B cell (primary cell): ENCODE results near the gene ATP1A4. TPM values are rescaled to one million over a fixed set of nuclear protein-coding genes. Genes with fewer than 3 reads are reported as not detected.
A peak's percentile ranks its signal among the peaks of the same experiment; 100 is the strongest.

Source experiments
- ATAC-seq: fragments of 200-7000 bp; cut with Tn5 transposase; one replicate; pipeline ENCODE4 v1.10.0; 2021; ENCODE audit warnings: low read depth, mild to moderate bottlenecking, moderate number of reproducible peaks, moderate library complexity
- CTCF ChIA-PET: fragments of 350-600 bp; sonication (Branson Sonifier 250); formaldehyde crosslinking; loops from one replicate; lab custom pipeline; 2021; ENCODE audit warnings: antibody characterized with exemption, inconsistent platforms; lab: Charles Lee
- POLR2A ChIA-PET: fragments of 350-600 bp; sonication (Branson Sonifier 250); formaldehyde crosslinking; loops from one replicate; lab custom pipeline; 2021; ENCODE audit warnings: antibody characterized with exemption; lab: Charles Lee
- DNase-seq: peaks from one replicate; pipeline ENCODE4 v3.0.0; 2013
- H2AFZ ChIP-seq: 2 replicates; pipeline ENCODE4 v1.6.1; 2012; ENCODE audit warnings: mild to moderate bottlenecking, low read depth, low read length; ENCODE audit not compliant: insufficient read depth, poor library complexity, severe bottlenecking
- H3K27ac ChIP-seq, 2 donors: 1 replicate in 1 of 2; 2 replicates in 1 of 2; pipeline ENCODE4 v1.5.1; 2012 to 2013; ENCODE audit warnings: low read length in 2 of 2, mild to moderate bottlenecking in 2 of 2, moderate library complexity in 1 of 2
- H3K27me3 ChIP-seq, 4 experiments: fragments of 200-600 bp in 1 of 4; sonication (generic) in 1 of 4; replicated peaks in 1 of 4; 1 replicate in 2 of 4; 2 replicates in 2 of 4; pipeline versions ENCODE4 v1.6.1 to v1.7.0; 2013 to 2016; ENCODE audit warnings: low read length in 3 of 4, mild to moderate bottlenecking in 2 of 4, mixed read lengths in 1 of 4, moderate library complexity in 1 of 4; ENCODE audit not compliant: insufficient read depth in 4 of 4, control insufficient read depth in 3 of 4; ENCODE audit errors: control extremely low read depth in 1 of 4
- H3K36me3 ChIP-seq, 2 experiments: replicated peaks in 1 of 2; 1 replicate in 1 of 2; 2 replicates in 1 of 2; pipeline versions ENCODE4 v1.6.1 to v1.7.1; 2013; ENCODE audit warnings: low read length in 1 of 2; ENCODE audit not compliant: insufficient read depth in 2 of 2, control insufficient read depth in 1 of 2; ENCODE audit errors: control extremely low read depth in 1 of 2, extremely low read depth in 1 of 2
- H3K4me1 ChIP-seq, 2 donors: fragments of 200-600 bp in 1 of 2; sonication (generic) in 1 of 2; 1 replicate in 1 of 2; 2 replicates in 1 of 2; pipeline versions ENCODE4 v1.5.1 to v1.6.1; 2013 to 2017; ENCODE audit warnings: low read length in 2 of 2; ENCODE audit not compliant: control insufficient read depth in 2 of 2, insufficient read depth in 2 of 2
- H3K4me2 ChIP-seq: replicated peaks from 2 replicates; pipeline ENCODE3; 2012; ENCODE audit warnings: mild to moderate bottlenecking, low read depth, low read length; ENCODE audit not compliant: poor library complexity, severe bottlenecking
- H3K4me3 ChIP-seq, 5 experiments: fragments of 200-600 bp in 1 of 5; sonication (generic) in 1 of 5; 1 replicate in 3 of 5; 2 replicates in 2 of 5; pipeline versions ENCODE4 v1.5.1 to v1.7.0; 2011 to 2016; ENCODE audit warnings: low read length in 4 of 5, mild to moderate bottlenecking in 4 of 5, low read depth in 2 of 5, control low read depth in 1 of 5, moderate library complexity in 1 of 5; ENCODE audit not compliant: insufficient read depth in 1 of 5; ENCODE audit errors: control extremely low read depth in 1 of 5, extremely low read depth in 1 of 5
- H3K79me2 ChIP-seq: fragments of 200-600 bp; sonication (generic); one replicate; pipeline ENCODE4 v1.6.0; 2016; ENCODE audit warnings: low read length; ENCODE audit not compliant: control insufficient read depth, insufficient read depth
- H3K9ac ChIP-seq: fragments of 200-600 bp; sonication (generic); 2 replicates; pipeline ENCODE4 v1.6.1; 2017; ENCODE audit warnings: mild to moderate bottlenecking, low read length, moderate library complexity
- H3K9me3 ChIP-seq, 3 donors: one replicate each; pipeline versions ENCODE4 v1.6.1 to v1.7.1; 2013; ENCODE audit warnings: low read length in 2 of 3; ENCODE audit not compliant: control insufficient read depth in 2 of 3, insufficient read depth in 1 of 3; ENCODE audit errors: control extremely low read depth in 1 of 3
- H4K20me1 ChIP-seq: 2 replicates; pipeline ENCODE4 v1.6.0; 2012; ENCODE audit warnings: mild to moderate bottlenecking, low read length; ENCODE audit not compliant: insufficient read depth, control insufficient read depth, poor library complexity, severe bottlenecking
- H3K27ac Mint-ChIP-seq: one replicate; pipeline ENCODE4 v1.8.0; 2021; ENCODE audit warnings: mixed read lengths
- H3K27me3 Mint-ChIP-seq: one replicate; pipeline ENCODE4 v1.8.0; 2021; ENCODE audit warnings: mixed read lengths
- H3K4me1 Mint-ChIP-seq: one replicate; pipeline ENCODE4 v1.8.0; 2021; ENCODE audit warnings: mixed read lengths
- H3K4me3 Mint-ChIP-seq: one replicate; pipeline ENCODE4 v1.8.0; 2021; ENCODE audit warnings: mixed read lengths
- H3K9me3 Mint-ChIP-seq: one replicate; pipeline ENCODE4 v1.8.0; 2022; ENCODE audit warnings: mixed read lengths; ENCODE audit not compliant: insufficient read depth
- EZH2 ChIP-seq: IDR thresholded peaks from 2 replicates; pipeline ENCODE4 v1.6.1; 2012; ENCODE audit warnings: borderline replicate concordance, low read depth, mild to moderate bottlenecking, moderate library complexity, low read length; ENCODE audit not compliant: insufficient read depth, poor library complexity, severe bottlenecking
- WGBS: methylation state at CpG from one replicate; pipeline ENCODE4 v1.1.5; 2013; ENCODE audit warnings: missing lambda C conversion rate; ENCODE audit not compliant: insufficient coverage; 5-methylcytosine and 5-hydroxymethylcytosine counted together
- intact Hi-C: fragments of 100-400 bp; cut with micrococcal nuclease; formaldehyde crosslinking; loops from one replicate; pipeline ENCODE4 v1.10.0; 2022
- polyA plus RNA-seq: library from polyadenylated mRNA; depleted of rRNA; stranded (reverse); fragments of >200 nt; gene quantifications from 2 replicates; pipeline ENCODE4 v1.2.3, GENCODE V29; 2012
- total RNA-seq, 2 donors: library from RNA; stranded (reverse); fragments of 120-200 nt in 1 of 2; gene quantifications; 1 replicate in 1 of 2; 2 replicates in 1 of 2; pipeline versions ENCODE4 v1.2.3 to v1.2.4, GENCODE V29; 2013 to 2022
- TF ChIP-seq, protein P1 (sequence below): fragments of 200-600 bp; IDR thresholded peaks from one replicate; pipeline ENCODE4 v1.8.0; 2022; ENCODE audit warnings: antibody characterized with exemption, mild to moderate bottlenecking

Gene ATP1A4
- total and polyA plus RNA-seq, 2 donors (not counting 1 experiment from before 2014, with no cell fraction given): 0.12 TPM; not detected in 1

DNA sequence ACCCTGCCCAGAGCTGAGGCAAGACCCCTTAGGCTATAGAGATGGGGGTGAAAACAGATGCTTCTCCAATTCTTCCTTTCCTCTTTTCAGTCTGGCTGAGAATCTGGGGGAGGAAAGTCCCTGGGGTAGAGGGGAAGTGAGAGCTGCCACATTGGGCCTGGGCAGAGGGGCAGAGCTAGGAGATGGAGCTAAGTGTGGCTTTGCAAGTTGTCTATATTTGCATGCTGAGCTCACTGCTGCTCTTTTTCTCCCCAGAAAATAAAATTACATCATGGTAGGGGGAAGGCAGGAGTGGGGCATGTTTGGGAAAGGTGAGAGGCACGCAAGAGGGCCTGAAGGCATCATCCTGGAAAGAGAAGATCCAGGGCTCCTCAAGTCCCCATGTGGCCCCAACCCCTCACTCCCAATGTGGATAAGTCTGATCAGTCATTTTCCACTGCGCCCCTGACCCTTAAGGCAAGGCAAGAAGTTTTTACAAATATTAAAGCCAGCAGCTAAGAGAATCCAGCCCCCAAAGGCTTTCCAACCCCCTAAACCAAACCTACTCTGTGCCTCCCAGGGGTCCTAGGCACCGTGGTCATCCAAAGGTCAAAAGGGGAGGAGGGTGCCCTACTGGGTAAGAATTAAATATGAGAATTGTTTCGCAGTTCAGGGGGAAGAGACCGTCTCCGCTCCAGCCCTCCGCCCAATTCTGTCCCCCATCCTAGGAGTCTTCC, 53.3 kb downstream of the ATP1A4 start:
- no CpG with 5 or more reads among the region's 7 CpGs for WGBS
- Histone ChIP-seq H3K27me3 (no peaks in the 10 kb centered on the region), H3K9ac (peak overlapping the region; percentile 87)

More for the DNA sequence above, 53.3 kb downstream of the ATP1A4 start:
- peak overlapping the region; percentile 34 for H2AFZ ChIP-seq
- H3K4me3 ChIP-seq: peak overlapping the region; percentile 34 to 99 (median 56)
- intact Hi-C loops: loop anchor here (1.0 to 2.0 kb wide), 3 partner anchors 11 to 81 kb away; partner anchors contain the start of genes DCAF8 and PEX19
- ATAC-seq: peak; percentile 80
- H3K9me3 ChIP-seq: no peaks in the 10 kb centered on the region
- peak; percentile 90 for DNase-seq
- H3K4me2 ChIP-seq: peak overlapping the region; percentile 94
- ChIA-PET CTCF (interaction anchor here (0.8 to 9.7 kb wide), 10 partner anchors 9 to 167 kb away, joined by 3 to 77 read pairs (median 8); no protein-coding TSS in a partner anchor), POLR2A (interaction anchor here (0.6 to 1.6 kb wide), 6 partner anchors 8 to 58 kb away, joined by 3 to 7 read pairs (median 4); partner anchors contain the start of gene DCAF8)
- peaks cover 26 to 35% of the 10 kb centered on the region in 2 donors for H3K4me1 ChIP-seq
- H3K27ac ChIP-seq: peak overlapping the region; percentile 98 to 99
- H4K20me1 ChIP-seq: no peaks in the 10 kb centered on the region
- H3K9me3 Mint-ChIP-seq: no peaks in the 10 kb centered on the region
- H3K36me3 ChIP-seq: peaks cover 3 to 17% of the 10 kb centered on the region in 2 experiments
- H3K4me3 Mint-ChIP-seq: peak overlapping the region; percentile 88
- H3K4me1 Mint-ChIP-seq: peaks cover 62% of the 10 kb centered on the region
- no peaks in the 10 kb centered on the region for H3K27me3 Mint-ChIP-seq
- H3K27ac Mint-ChIP-seq: peak overlapping the region; percentile 90
- TF ChIP-seq, protein P1, sequence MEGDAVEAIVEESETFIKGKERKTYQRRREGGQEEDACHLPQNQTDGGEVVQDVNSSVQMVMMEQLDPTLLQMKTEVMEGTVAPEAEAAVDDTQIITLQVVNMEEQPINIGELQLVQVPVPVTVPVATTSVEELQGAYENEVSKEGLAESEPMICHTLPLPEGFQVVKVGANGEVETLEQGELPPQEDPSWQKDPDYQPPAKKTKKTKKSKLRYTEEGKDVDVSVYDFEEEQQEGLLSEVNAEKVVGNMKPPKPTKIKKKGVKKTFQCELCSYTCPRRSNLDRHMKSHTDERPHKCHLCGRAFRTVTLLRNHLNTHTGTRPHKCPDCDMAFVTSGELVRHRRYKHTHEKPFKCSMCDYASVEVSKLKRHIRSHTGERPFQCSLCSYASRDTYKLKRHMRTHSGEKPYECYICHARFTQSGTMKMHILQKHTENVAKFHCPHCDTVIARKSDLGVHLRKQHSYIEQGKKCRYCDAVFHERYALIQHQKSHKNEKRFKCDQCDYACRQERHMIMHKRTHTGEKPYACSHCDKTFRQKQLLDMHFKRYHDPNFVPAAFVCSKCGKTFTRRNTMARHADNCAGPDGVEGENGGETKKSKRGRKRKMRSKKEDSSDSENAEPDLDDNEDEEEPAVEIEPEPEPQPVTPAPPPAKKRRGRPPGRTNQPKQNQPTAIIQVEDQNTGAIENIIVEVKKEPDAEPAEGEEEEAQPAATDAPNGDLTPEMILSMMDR: no peak
- no peak for TF ChIP-seq EZH2
- H3K79me2 ChIP-seq: peaks cover 15% of the 10 kb centered on the region
